ENCODE measurements around the gene BASP1. TPM values are rescaled to one million over a fixed set of nuclear protein-coding genes. Genes with fewer than 3 reads are reported as not detected.
A peak's percentile ranks its signal among the peaks of the same experiment; 100 is the strongest.

The BASP1 gene
- total RNA-seq, 4 donors from 2014 or later = 10.1 to 29.6 (median 23.0) TPM

GRCh38 chr5:17225520-17225919 is 8.1 kb downstream of the BASP1 start:
- H3K9me3 ChIP-seq = no peaks in the 10 kb centered on the region
- intact Hi-C loops (cut with DNase I) = no loop called here
- no peaks in the 10 kb centered on the region for H3K36me3 ChIP-seq
- H3K27me3 ChIP-seq = no peaks in the 10 kb centered on the region
- H3K4me3 ChIP-seq (replicated peaks in 1 of 3) = no peak overlapping the region
- H3K4me1 ChIP-seq = peaks cover 11 to 22% of the 10 kb centered on the region in 2 donors
- TF ChIP-seq POLR2A (IDR thresholded peaks at IDR 0.05) (no peak), CTCF (IDR thresholded peaks at IDR 0.05) (no peak)
- 92 to 94% methylated on average over 9 of the region's 9 CpGs for WGBS, 2 donors
- no peak overlapping the region for H3K27ac ChIP-seq
- no peak for DNase-seq

GRCh38 chr5:17227868-17228267 is 10.4 kb downstream of the BASP1 start:
- intact Hi-C loops (cut with DNase I) = no loop called here

GRCh38 chr5:17228821-17229291 is 11.4 kb downstream of the BASP1 start:
- Histone ChIP-seq H3K27me3 (no peaks in the 10 kb centered on the region), H3K9me3 (no peaks in the 10 kb centered on the region), H3K27ac (peak overlapping the region in 2 of 3 donors; percentile 18 to 70), H3K36me3 (no peaks in the 10 kb centered on the region), H3K4me1 (peaks cover 8 to 20% of the 10 kb centered on the region in 2 donors), H3K4me3 (replicated peaks in 1 of 3) (no peak overlapping the region)
- intact Hi-C loops (cut with DNase I) = no loop called here
- WGBS, 2 donors = 18 to 24% methylated on average over 3 of the region's 3 CpGs
- TF ChIP-seq POLR2A (IDR thresholded peaks at IDR 0.05) (no peak), CTCF (IDR thresholded peaks at IDR 0.05) (no peak)
- DNase-seq = peak; percentile 13 to 15

More at GRCh38 chr5:17227868-17228267, 10.4 kb downstream of the BASP1 start:
- no peak for TF ChIP-seq CTCF (IDR thresholded peaks at IDR 0.05)
- no peak for TF ChIP-seq POLR2A (IDR thresholded peaks at IDR 0.05)
- Histone ChIP-seq H3K4me1 (peaks cover 11 to 20% of the 10 kb centered on the region in 2 donors), H3K9me3 (no peaks in the 10 kb centered on the region), H3K27ac (no peak overlapping the region), H3K36me3 (no peaks in the 10 kb centered on the region), H3K4me3 (replicated peaks in 1 of 3) (no peak overlapping the region), H3K27me3 (no peaks in the 10 kb centered on the region)
- DNase-seq = no peak
- WGBS, 2 donors = 89 to 96% methylated on average over 1 of the region's 1 CpG

- H3K4me3 ChIP-seq (replicated peaks in 1 of 3) = no peak overlapping the region
- no peaks in the 10 kb centered on the region for H3K36me3 ChIP-seq
- WGBS, 2 donors = 58 to 62% methylated on average over 4 of the region's 4 CpGs
- TF ChIP-seq CTCF (IDR thresholded peaks at IDR 0.05) (no peak), POLR2A (IDR thresholded peaks at IDR 0.05) (no peak)
- peak overlapping the region in 2 of 3 donors; percentile 18 to 70 for H3K27ac ChIP-seq
- no peaks in the 10 kb centered on the region for H3K9me3 ChIP-seq
- peaks cover 5 to 20% of the 10 kb centered on the region in 2 donors for H3K4me1 ChIP-seq
- no peaks in the 10 kb centered on the region for H3K27me3 ChIP-seq
- DNase-seq = no peak
- intact Hi-C loops (cut with DNase I) = no loop called here
Measured at GRCh38 chr5:17229313-17229712, 11.9 kb downstream of the BASP1 start.

- DNase-seq = no peak
- intact Hi-C loops (cut with DNase I) = no loop called here
Measured at GRCh38 chr5:17230191-17230590, 12.8 kb downstream of the BASP1 start.

More at GRCh38 chr5:17230191-17230590, 12.8 kb downstream of the BASP1 start:
- H3K4me3 ChIP-seq (replicated peaks in 1 of 3) = no peak overlapping the region
- TF ChIP-seq POLR2A (IDR thresholded peaks at IDR 0.05) = no peak
- TF ChIP-seq CTCF (IDR thresholded peaks at IDR 0.05) = no peak
- 94 to 95% methylated on average over 3 of the region's 3 CpGs for WGBS, 2 donors
- H3K4me1 ChIP-seq = peaks cover 5 to 20% of the 10 kb centered on the region in 2 donors
- H3K9me3 ChIP-seq = no peaks in the 10 kb centered on the region
- H3K27me3 ChIP-seq = no peaks in the 10 kb centered on the region
- H3K27ac ChIP-seq = no peak overlapping the region
- H3K36me3 ChIP-seq = no peaks in the 10 kb centered on the region
